ENCODE measurements around the gene PRCD.
"Not testable (repeated sequence)": the region's sequence is repeated elsewhere in the genome, so short reads cannot be mapped to it uniquely, and the experiment has no call there.

The PRCD gene

DNA sequence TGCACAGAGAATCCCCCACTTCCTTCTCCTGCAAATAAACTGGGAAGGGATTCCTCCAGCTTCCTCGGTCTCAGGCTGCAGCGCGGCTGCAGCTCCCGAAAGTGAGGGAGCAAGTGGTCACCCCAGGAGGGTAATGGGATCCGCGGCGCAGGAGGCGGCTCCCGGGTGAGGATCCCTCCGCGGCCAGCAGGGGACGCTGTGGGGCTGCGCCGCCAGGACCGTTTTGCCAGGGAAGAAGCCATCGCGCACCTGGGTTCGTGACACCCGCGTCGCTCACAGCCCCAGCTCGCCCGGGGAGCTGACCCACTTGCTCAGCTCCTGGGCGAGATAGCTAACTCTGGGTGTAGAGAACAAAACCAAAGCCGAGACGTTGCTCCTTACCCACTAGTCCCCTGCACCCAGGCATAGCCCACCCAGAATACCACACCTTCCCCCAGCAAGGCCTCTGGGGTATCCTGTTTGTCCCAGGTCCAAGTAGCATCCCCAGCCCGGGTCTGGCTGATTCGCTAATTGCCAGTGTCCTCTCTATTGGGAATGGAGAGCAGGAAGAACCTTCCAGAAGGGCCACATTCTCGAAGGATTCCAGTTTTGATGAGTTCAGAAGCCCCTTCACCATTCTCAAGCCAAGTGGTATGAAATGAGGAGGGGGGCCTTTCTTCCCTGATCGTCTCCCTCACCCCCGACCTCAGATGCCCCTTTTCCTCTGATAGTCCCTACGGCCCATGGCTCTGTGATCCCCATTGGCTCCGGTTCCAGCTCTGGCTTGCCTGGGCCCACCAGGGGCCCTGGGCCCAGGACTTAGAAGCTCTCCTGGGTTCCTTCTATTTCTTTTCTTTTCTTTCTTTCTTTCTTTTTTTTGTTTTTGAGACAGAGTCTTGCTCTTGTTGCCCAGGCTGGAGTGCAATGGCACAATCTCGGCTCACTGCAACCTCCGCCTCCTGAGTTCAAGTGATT lies 16.5 kb upstream of the PRCD start:
- in situ Hi-C loops (cut with HindIII; ENCODE audit: low pct_ligation_motif_present, low pct_unique_long_range_greater_than_20kb, low sequenced_read_pairs): no loop called here
- DNase-seq: peak; percentile 70

GRCh38 chr17:76524598-76525512 lies 15.0 kb upstream of the PRCD start:
- DNase-seq: no peak
- in situ Hi-C loops (cut with HindIII; ENCODE audit: low pct_ligation_motif_present, low pct_unique_long_range_greater_than_20kb, low sequenced_read_pairs): no loop called here

DNA sequence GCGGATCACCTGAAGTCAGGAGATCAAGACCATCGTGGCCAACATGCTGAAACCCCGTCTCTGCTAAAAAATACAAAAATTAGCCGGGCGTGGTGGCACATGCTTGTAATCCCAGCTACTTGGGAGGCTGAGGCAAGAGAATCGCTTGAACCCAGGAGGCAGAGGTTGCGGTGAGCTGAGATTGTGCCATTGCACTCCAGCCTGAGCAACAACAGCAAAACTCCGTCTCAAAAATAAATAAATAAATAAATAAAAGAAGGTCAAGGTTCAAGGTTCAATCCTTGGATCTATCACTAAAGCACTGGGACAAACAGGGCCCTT lies 14.4 kb upstream of the PRCD start:
- DNase-seq; in situ Hi-C loops (cut with HindIII; ENCODE audit: low pct_ligation_motif_present, low pct_unique_long_range_greater_than_20kb, low sequenced_read_pairs): not testable (repeated sequence)

- in situ Hi-C loops (cut with HindIII; ENCODE audit: low pct_ligation_motif_present, low pct_unique_long_range_greater_than_20kb, low sequenced_read_pairs); DNase-seq: not testable (repeated sequence)
These were observed 12.8 kb upstream of the PRCD start for GRCh38 chr17:76527016-76527415.

GRCh38 chr17:76527430-76528111 lies 12.3 kb upstream of the PRCD start:
- peak; percentile 87 for DNase-seq
- in situ Hi-C loops (cut with HindIII; ENCODE audit: low pct_ligation_motif_present, low pct_unique_long_range_greater_than_20kb, low sequenced_read_pairs): no loop called here

- no peak for DNase-seq
- in situ Hi-C loops (cut with HindIII; ENCODE audit: low pct_ligation_motif_present, low pct_unique_long_range_greater_than_20kb, low sequenced_read_pairs): no loop called here
These were observed 11.7 kb upstream of the PRCD start for GRCh38 chr17:76528156-76528527.

DNA sequence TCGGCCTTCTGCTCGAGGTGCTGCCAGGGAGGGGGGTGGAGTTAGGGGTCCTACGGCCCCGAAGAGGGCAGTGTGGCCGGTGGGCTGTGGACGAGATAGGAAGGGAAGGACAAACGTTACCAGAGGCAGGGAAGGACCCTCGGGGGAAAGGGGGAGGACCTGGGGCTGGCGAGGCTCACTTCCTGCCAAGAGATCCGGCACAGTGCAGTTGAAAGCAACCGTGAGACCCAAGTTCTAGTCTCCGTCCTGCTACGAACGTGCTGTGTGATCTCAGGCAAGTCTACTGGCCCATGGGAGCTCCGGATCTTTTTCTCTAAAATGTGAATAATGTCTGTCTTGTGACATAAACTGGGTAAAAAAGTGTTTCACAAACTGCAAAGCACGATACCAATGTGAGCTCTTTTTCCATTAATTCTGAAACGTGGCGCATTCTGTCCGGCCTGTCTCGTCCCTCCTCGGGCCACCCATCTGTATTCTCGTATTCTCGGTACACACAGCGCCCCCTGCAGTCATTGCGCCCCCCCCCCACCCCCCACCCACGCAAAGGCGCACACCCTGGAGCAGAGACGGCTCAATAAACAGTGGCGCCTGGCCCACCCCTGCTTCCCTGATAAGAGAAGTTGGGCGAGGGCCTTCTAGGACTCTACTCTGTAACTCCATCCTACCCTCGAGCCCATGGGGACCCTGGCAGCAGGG lies 11.2 kb upstream of the PRCD start:
- DNase-seq: no peak

DNA sequence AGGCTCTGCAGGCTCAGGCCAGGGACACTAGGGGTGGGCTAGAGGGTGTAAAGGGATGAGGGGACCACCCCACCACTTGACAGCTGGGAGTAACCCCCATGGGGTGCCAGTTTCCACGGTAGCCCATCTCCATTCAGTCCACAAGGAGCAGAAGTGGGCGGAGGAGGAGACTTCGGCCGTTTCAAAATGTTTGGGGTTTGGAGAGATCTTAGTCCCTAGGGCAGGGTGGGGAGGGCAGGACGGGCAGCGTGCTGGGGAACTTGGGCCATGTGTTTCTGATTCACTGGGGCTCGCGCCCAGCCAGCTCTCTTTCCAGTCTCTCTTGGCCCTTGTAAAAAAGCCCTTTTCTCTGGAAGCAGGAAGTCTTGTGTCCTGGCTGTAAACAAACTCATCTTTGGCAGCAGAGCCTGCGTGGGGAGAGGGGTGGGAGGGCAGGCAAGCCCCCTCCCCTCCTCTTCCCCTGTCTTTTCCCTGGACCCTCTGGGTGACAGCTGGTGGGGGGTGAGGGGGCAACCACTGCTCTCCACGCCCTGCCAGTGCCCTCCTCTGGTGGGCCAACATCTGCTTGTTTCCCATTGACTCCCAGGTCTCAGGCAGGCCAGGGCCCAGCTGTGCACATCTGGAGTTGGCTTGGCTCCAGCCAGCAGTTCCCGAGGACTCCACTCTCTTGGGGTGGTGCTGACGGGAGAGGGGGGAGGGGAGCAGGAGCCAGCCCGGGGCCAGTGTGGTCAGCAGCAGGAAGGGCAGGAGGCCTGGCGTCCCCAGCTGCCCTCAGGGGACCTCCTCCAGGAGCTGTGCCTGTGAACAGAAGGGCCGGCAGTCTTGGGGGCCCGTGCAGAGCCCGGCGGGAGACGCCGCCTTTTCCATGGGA lies 10.4 kb upstream of the PRCD start:
- in situ Hi-C loops (cut with HindIII; ENCODE audit: low pct_ligation_motif_present, low pct_unique_long_range_greater_than_20kb, low sequenced_read_pairs): no loop called here
- no peak for DNase-seq

More for the DNA sequence above, 11.2 kb upstream of the PRCD start:
- in situ Hi-C loops (cut with HindIII; ENCODE audit: low pct_ligation_motif_present, low pct_unique_long_range_greater_than_20kb, low sequenced_read_pairs): no loop called here

DNA sequence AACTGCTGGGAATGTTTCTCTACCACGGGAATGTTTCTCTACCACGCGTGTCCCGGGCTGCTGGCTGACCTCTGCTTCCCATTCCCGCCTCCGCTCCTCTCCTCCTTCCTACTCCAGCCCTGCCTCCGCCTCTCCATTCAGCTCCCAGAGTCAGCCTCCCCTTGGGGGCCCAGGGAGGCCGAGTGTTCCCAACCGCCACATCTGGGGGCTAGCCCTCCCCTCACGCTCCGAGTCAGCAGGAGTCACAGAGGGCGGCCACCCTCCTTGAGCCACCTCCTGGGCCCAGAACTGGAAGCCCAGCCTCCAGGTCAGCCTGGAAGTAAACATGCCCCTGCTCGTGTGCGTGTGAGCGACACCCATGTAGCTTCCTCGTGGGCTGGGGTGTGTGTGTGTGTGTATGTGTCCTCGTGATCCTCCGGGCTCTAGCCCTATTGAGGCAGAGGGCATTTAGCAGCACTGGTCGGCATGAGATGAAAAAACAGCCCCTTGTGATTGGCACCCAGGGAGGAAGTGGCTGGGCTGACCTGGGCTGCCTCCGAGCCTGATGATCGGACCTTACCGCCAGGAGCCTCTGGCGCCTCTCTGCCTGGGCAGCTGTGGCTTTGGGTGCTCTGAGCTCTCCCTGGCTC lies 9.6 kb upstream of the PRCD start:
- DNase-seq: no peak
- in situ Hi-C loops (cut with HindIII; ENCODE audit: low pct_ligation_motif_present, low pct_unique_long_range_greater_than_20kb, low sequenced_read_pairs): no loop called here

DNA sequence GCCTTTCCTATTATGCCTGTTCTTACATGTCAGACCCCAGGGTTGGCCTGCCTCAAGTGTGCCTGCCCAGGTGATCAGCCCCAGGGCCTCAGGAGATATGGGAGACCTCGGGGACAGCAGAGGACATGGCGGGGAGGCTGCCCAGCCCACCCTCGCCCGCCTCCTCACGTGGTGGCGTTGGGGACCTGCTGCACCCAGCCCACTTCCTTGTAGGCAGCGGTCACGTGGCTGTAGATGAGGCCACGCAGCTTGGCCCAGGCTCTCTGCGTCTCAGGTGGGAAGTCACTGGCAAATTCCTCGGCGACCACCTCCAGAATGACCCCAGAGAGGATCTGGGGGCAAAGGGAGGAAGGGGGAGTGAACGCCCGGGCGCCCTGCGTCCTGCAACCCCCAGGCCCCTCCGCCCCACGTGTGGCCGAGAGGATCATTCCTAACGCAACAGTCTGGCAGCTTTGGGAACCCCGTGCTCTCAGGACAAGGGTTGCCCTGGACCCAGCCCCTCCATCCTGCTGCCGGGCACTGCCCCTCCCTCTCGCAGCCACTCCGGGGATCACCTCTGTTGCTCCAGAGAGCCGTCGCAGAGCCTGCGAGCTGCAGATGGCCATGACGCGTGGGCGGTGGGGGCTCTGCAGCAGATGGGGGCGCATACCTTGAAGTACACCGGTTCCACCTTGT lies 8.9 kb upstream of the PRCD start:
- in situ Hi-C loops (cut with HindIII; ENCODE audit: low pct_ligation_motif_present, low pct_unique_long_range_greater_than_20kb, low sequenced_read_pairs): no loop called here
- no peak for DNase-seq

- no peak for DNase-seq
- in situ Hi-C loops (cut with HindIII; ENCODE audit: low pct_ligation_motif_present, low pct_unique_long_range_greater_than_20kb, low sequenced_read_pairs): no loop called here
These were observed 8.3 kb upstream of the PRCD start for GRCh38 chr17:76531486-76532038.

DNA sequence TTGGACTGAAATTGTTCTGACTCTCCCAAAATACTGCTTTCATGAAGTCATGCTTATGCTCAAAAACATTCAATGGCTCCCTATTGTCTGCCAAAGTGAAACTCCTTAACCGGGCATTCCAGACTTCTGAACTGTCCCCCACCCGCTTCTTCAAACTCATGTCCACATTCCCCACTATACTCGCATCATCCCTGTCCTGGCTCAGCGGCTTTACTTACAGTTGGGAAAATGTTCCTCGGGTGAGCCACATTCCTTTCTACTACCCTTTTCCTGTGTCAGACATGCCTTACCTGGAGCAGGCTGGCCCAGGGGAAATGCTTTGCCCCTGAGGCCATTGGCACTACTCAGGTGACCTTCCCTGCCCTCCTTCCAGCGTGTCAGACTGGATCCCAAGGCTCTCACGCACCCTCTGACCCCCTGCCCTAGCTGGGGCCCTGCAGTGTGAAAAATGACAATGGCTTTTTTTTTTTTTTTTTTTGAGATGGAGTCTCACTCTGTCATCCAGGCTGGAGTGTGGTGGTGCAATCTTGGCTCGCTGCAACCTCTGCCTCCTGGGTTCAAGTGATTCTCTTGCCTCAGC lies 7.7 kb upstream of the PRCD start:
- no peak for DNase-seq
- in situ Hi-C loops (cut with HindIII; ENCODE audit: low pct_ligation_motif_present, low pct_unique_long_range_greater_than_20kb, low sequenced_read_pairs): no loop called here

DNA sequence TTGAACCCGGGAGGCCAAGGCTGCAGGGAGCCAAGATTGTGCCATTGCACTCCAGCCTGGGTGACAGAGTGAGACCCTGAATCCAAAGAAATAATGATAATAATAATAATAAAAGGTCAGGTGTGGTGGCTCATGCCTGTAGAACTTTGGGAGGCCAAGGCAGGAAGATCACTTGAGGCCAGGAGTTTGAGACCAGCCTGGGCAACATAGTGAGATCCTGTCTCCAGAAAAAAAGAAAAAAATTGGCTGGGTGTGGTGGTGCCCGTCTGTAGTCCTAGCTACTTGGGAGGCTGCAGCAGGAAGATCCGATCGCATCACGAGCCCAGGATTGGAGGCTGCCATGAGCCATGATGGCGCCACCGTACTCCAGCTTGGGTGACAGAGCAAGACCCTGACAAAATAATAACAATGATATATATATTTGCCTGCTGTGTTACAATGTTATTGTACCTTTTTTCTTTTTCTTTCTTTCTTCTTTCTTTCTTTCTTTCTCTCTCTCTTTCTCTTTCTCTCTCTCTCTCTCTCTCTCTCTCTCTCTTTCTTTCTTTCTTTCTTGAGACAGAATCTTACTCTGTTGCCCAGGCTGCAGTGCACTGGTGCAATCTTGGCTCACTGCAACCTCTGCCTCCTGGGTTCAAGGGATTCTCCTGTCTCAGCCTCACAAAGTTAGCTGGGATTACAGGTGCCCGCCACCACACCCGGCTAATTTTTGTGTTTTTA lies 6.0 kb upstream of the PRCD start:
- in situ Hi-C loops (cut with HindIII; ENCODE audit: low pct_ligation_motif_present, low pct_unique_long_range_greater_than_20kb, low sequenced_read_pairs); DNase-seq: not testable (repeated sequence)

- no peak for DNase-seq
- in situ Hi-C loops (cut with HindIII; ENCODE audit: low pct_ligation_motif_present, low pct_unique_long_range_greater_than_20kb, low sequenced_read_pairs): no loop called here
These were observed 4.8 kb upstream of the PRCD start for GRCh38 chr17:76534831-76535732.

Measured in ACHN (cell line).